ENCODE data around the gene SH3GLB1. TPM values are rescaled to one million over a fixed set of nuclear protein-coding genes. Genes with fewer than 3 reads are reported as not detected.

The SH3GLB1 gene
- total and polyA plus RNA-seq, 2 of the 13 experiments (the other 11 are each of a cell fraction or from before 2014, with no cell fraction given), result 26.0 to 41.5 TPM

DNA sequence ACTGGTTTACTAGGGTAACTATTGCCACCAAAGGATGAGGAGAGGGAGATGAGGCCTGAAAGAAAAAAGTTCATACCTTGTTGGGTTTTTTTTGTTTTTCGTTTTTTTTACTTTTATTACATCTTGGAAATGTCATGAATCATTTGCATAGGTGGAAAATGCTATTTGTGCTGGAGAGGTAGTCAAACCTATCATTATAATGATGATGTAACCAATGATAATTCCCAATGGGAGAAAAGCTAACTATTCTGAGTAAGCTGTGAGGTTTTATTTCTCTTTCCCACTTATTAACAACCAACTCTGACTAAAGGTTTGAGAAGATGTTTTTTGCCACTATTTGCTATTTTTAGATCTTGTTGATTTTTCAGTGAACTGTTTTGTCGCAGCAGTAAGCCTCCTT is 29.0 kb downstream of the SH3GLB1 start:
- Histone ChIP-seq H4K20me1 (ENCODE audit: insufficient read depth, low read length) (no peaks in the 10 kb centered on the region), H3K4me2 (ENCODE audit: low read depth, low read length) (no peak overlapping the region), H3K27me3 (ENCODE audit: control insufficient read depth in 1 of 2, insufficient read depth in 2 of 2, low read length in 2 of 2) (no peaks in the 10 kb centered on the region), H3K36me3 (replicated peaks in 1 of 2; ENCODE audit: control insufficient read depth in 1 of 2, insufficient read depth in 2 of 2, low read length in 2 of 2) (peaks cover 8 to 44% of the 10 kb centered on the region in 2 experiments), H3K27ac (ENCODE audit: extremely low read length, insufficient read depth, low read length) (no peak overlapping the region), H3K9me3 (ENCODE audit: low read length) (no peaks in the 10 kb centered on the region), H2AFZ (ENCODE audit: low read length) (no peak overlapping the region), H3K79me2 (ENCODE audit: insufficient read depth, low read length) (no peaks in the 10 kb centered on the region), H3K9ac (ENCODE audit: insufficient read depth, low read depth, low read length) (no peak overlapping the region), H3K4me3 (replicated peaks in 1 of 3; ENCODE audit: insufficient read depth in 1 of 3, low read depth in 2 of 3, low read length in 3 of 3) (no peak overlapping the region), H3K4me1 (ENCODE audit: insufficient read depth, low read length) (no peaks in the 10 kb centered on the region)
- FAIRE-seq (no peak), DNase-seq (ENCODE audit: low spot score) (no peak), ATAC-seq (no peak)
- 50% methylated on average over 2 of the region's 2 CpGs for WGBS (ENCODE audit: low lambda C conversion rate)
- CTCF ChIA-PET (ENCODE audit: low intra/inter-chr PET ratio, low total read pairs), result no interaction called here
- intact Hi-C loops (cut with micrococcal nuclease; ENCODE audit: unreplicated experiment) (no loop called here), in situ Hi-C loops (cut with HindIII; ENCODE audit: extremely low pct_ligation_motif_present, low pct_unique_long_range_greater_than_20kb) (no loop called here)
- TF ChIP-seq FOXK1 (CRISPR knock-in tag; IDR thresholded peaks at IDR 0.05; ENCODE audit: borderline replicate concordance, low read depth) (no peak), ATF7 (IDR thresholded peaks at IDR 0.05) (peak; percentile 67), ATF7 (CRISPR knock-in tag; IDR thresholded peaks at IDR 0.05) (no peak)
- POLR2A ChIA-PET, result no interaction called here
- no TSS peak for BruUV-seq (replicated peaks)

DNA sequence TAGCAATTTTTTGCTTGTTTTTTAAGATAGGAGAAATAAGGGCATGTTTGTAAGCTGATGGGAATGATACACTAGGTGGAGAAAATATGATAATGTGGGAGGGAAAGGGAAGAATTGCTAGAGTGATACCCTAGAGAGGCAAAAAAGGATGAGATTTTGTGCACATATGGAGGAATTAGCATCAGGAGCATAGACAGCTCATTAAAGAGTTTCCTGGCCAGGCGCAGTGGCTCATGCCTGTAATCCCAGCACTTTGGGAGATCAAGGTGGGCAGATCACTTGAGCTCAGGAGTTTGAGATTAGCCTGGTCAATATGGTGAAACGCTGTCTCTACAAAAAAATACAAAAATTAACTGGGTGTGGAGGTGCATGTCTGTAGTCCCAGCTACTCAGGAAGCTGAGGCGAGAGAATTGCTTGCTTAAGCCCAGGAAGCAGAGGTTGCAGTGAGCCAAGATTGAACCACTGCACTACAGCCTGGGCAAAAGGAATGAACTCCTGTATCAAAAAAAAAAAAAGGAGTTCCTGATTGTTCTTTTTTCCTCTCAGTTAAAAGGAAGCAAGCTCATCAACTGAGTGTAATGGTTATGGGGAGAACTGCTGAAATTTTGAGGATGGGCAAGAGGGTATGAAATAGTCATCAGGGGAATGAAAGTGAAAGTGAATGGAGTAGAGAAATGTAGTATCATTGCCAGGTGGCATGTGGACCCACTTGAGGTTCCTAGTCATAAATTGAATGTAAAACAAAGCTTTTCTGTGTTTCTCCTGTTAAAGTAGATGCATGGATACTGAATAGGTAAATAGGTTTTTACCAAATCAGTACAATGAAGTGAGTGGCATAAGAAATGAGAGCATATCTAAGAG is 35.5 kb downstream of the SH3GLB1 start:
- no peak for ATAC-seq
- peaks cover 12 to 78% of the 10 kb centered on the region in 2 experiments for H3K36me3 ChIP-seq (replicated peaks in 1 of 2; ENCODE audit: control insufficient read depth in 1 of 2, insufficient read depth in 2 of 2, low read length in 2 of 2)
- no peaks in the 10 kb centered on the region for H3K27me3 ChIP-seq (ENCODE audit: control insufficient read depth in 1 of 2, insufficient read depth in 2 of 2, low read length in 2 of 2)
- H2AFZ ChIP-seq (ENCODE audit: low read length), result no peak overlapping the region
- no peak overlapping the region for H3K4me2 ChIP-seq (ENCODE audit: low read depth, low read length)
- H4K20me1 ChIP-seq (ENCODE audit: insufficient read depth, low read length), result no peaks in the 10 kb centered on the region
- 96% methylated on average over 3 of the region's 3 CpGs for WGBS (ENCODE audit: low lambda C conversion rate)
- H3K4me1 ChIP-seq (ENCODE audit: insufficient read depth, low read length), result no peaks in the 10 kb centered on the region
- in situ Hi-C loops (cut with HindIII; ENCODE audit: extremely low pct_ligation_motif_present, low pct_unique_long_range_greater_than_20kb), result no loop called here
- no peaks in the 10 kb centered on the region for H3K9me3 ChIP-seq (ENCODE audit: low read length)
- H3K9ac ChIP-seq (ENCODE audit: insufficient read depth, low read depth, low read length), result no peak overlapping the region
- ChIA-PET CTCF (ENCODE audit: low intra/inter-chr PET ratio, low total read pairs) (interaction anchor here (2.6 kb wide), 1 partner anchor 240 kb away, joined by 12 read pairs; no protein-coding TSS in a partner anchor), POLR2A (no interaction called here)
- no peak overlapping the region for H3K27ac ChIP-seq (ENCODE audit: extremely low read length, insufficient read depth, low read length)
- no TSS peak for BruUV-seq (replicated peaks)
- intact Hi-C loops (cut with micrococcal nuclease; ENCODE audit: unreplicated experiment), result loop anchor here (5.0 kb wide), 1 partner anchor 33 kb away; no protein-coding TSS in a partner anchor
- no peaks in the 10 kb centered on the region for H3K79me2 ChIP-seq (ENCODE audit: insufficient read depth, low read length)
- no peak for DNase-seq (ENCODE audit: low spot score)
- no peak for FAIRE-seq
- no peak overlapping the region for H3K4me3 ChIP-seq (replicated peaks in 1 of 3; ENCODE audit: insufficient read depth in 1 of 3, low read depth in 2 of 3, low read length in 3 of 3)
- TF ChIP-seq, protein P1, sequence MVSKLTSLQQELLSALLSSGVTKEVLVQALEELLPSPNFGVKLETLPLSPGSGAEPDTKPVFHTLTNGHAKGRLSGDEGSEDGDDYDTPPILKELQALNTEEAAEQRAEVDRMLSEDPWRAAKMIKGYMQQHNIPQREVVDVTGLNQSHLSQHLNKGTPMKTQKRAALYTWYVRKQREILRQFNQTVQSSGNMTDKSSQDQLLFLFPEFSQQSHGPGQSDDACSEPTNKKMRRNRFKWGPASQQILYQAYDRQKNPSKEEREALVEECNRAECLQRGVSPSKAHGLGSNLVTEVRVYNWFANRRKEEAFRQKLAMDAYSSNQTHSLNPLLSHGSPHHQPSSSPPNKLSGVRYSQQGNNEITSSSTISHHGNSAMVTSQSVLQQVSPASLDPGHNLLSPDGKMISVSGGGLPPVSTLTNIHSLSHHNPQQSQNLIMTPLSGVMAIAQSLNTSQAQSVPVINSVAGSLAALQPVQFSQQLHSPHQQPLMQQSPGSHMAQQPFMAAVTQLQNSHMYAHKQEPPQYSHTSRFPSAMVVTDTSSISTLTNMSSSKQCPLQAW (CRISPR knock-in tag; IDR thresholded peaks at IDR 0.05), result no peak
- TF ChIP-seq NFKB2 (CRISPR knock-in tag; IDR thresholded peaks at IDR 0.05; ENCODE audit: borderline replicate concordance) (no peak), ZNF441 (CRISPR knock-in tag; IDR thresholded peaks at IDR 0.05; ENCODE audit: borderline replicate concordance) (no peak), ZNF792 (CRISPR knock-in tag; IDR thresholded peaks at IDR 0.05) (no peak), ZNF83 (CRISPR knock-in tag; IDR thresholded peaks at IDR 0.05; ENCODE audit: borderline replicate concordance) (no peak), ZKSCAN5 (CRISPR knock-in tag; IDR thresholded peaks at IDR 0.05) (no peak), NR0B2 (CRISPR knock-in tag; IDR thresholded peaks at IDR 0.05) (no peak), LCORL (IDR thresholded peaks at IDR 0.05) (no peak), LCORL (CRISPR knock-in tag; IDR thresholded peaks at IDR 0.05) (no peak), SOX6 (IDR thresholded peaks at IDR 0.05) (no peak), SOX6 (CRISPR knock-in tag; IDR thresholded peaks at IDR 0.05) (no peak), ZNF883 (CRISPR knock-in tag; IDR thresholded peaks at IDR 0.05; ENCODE audit: not compliant biosample characterization) (no peak), SRF (IDR thresholded peaks at IDR 0.05; ENCODE audit: low read depth, low read length) (no peak), ZNF761 (CRISPR knock-in tag; conservative IDR thresholded peaks at IDR 0.05) (no peak)
- TF ChIP-seq, protein P2, sequence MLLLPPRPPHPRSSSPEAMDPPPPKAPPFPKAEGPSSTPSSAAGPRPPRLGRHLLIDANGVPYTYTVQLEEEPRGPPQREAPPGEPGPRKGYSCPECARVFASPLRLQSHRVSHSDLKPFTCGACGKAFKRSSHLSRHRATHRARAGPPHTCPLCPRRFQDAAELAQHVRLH (CRISPR knock-in tag; IDR thresholded peaks at IDR 0.05; ENCODE audit: borderline replicate concordance, low read depth), result no peak
